ENCODE results near the gene AGL.
"Not testable (repeated sequence)": the region's sequence is repeated elsewhere in the genome, so short reads cannot be mapped to it uniquely, and the experiment has no call there.

The AGL gene

GRCh38 chr1:99849744-99850458 lies at the start of gene AGL:
TSS of gene AGL (plus strand) at chr1:99850361. CDS start at chr1:99851043, 682 bp downstream.
- DNase-seq: peak; percentile 70

GRCh38 chr1:99801584-99801983 lies 48.6 kb upstream of the AGL start:
- no peak for DNase-seq

DNA sequence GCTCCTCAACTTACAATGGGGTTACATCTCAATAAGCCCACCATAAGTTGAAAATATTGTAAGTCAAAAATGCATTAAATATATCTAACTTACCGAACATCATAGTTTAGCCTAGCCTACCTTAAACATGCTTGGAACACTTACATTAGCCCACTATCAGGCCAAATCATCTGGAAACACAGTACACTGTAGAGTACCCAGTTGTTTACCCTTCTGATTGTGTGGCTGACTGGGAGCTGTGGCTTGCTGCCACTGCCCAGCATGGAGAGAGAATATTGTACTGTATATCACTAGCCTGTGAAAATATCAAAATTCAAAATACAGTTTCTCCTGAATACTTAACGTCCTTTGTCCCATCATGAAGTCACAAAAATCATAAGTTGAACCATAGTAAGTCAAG lies 43.3 kb upstream of the AGL start:
- no peak for DNase-seq

DNA sequence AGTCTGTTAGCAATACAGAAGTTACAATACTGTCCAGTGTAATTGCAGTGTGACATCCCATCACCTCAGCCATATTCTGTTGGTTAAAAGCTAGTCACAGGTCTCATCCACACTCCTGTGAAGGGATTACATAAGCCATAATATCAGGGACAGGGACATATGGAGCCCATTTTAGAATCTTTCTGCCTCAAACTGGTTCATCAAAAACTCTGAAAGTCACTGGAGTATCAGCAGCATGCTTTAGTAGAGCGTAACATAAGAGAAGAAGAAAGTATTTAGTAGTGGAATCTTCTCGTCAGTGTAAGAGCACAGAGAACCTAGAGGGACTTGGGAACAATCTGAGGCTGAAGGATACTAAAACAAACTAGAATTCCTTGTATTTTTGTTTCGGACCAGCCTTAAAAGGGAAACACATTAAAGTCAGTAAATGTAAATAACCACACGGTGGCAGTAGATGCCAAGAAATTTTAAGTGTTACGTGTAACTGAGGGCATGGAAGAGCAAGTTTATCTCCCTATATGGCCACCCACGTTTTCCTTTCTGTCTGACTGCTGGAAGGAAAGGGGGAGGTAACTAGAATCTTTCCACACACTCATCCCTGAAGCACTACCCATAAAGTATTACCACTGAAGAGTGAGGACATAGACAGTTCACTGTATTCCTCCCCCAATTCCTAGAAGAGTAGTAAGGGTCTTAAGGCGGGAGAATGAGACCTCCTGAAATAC lies 41.6 kb upstream of the AGL start:
- DNase-seq: peak; percentile 90

DNA sequence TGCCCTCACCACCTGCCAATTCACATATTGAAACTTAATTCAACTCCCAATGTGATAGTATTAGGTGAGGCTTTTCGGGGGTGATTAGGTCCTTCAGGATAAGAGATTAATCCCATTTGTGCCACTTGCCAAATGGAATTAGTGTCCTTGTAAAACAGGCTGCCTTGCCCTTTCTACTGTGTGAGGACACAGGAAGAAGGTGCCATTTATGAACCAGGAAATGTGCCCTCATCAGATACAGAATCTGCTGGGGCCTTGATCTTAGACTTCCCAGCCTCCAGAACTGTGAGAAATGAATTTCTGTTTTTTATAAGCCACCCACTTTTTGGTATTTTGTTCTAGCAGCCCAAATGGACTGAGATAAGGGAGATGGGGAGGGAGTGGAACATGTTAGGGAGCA lies 39.1 kb upstream of the AGL start:
- DNase-seq: no peak

- DNase-seq: no peak
Measured at GRCh38 chr1:99811747-99812146, 38.4 kb upstream of the AGL start.

DNA sequence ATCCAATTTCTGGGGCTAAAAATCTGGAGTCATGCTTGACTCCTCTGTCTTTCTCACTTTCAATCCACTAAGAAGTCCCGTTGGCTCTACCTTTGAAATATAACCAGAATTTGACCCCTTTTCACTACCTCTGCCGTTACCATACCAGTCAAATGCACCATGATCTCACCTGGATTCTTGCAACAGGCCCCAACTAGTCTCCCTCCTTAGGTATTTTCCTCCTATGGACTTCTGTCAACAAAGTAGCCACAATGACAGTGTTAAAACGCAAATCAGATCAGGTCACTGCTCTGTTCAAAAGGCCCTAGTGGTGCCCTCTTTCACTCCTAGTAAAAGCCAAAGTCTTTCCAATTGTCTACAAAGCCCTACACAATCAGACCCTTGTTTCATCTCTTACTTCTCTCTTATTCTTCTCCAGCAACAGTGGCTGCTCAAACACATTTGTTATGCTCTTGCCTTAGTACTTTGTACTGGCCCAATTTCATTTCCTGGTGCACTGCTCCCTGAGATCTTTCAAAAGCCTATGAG lies 35.7 kb upstream of the AGL start:
- no peak for DNase-seq

GRCh38 chr1:99816656-99817055 lies 33.5 kb upstream of the AGL start:
- no peak for DNase-seq

DNA sequence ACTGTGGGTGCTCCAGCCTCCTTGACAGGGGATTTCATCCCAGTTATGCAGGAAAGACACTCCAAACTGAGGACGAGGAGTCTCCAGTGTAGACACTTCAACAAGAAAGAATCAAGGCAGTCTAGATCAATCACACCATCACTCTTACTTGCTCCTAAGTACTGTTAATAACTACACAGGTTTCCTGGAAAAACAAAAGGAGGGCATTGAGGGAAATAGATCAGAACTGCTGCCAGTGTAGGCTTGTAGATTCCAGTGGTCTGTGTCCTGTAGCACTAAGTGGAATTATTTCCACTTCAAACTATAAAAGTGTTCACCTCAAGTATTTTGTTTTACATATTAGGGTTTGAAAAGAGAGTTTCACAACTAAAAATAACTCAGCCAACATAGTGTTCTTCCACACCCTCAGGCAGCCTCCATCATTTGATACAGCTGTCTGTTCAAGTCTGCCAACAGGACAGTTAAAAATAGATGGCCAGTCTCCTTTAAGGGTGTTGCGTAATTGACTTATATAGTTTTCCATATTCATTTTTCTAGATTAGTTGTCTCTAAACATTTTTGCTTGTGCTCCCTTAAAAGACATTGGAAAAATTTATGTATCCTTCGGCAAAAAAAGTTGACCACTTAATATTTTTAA lies 32.0 kb upstream of the AGL start:
- no peak for DNase-seq

- DNase-seq: no peak
Measured at GRCh38 chr1:99820546-99820945, 29.6 kb upstream of the AGL start.

DNA sequence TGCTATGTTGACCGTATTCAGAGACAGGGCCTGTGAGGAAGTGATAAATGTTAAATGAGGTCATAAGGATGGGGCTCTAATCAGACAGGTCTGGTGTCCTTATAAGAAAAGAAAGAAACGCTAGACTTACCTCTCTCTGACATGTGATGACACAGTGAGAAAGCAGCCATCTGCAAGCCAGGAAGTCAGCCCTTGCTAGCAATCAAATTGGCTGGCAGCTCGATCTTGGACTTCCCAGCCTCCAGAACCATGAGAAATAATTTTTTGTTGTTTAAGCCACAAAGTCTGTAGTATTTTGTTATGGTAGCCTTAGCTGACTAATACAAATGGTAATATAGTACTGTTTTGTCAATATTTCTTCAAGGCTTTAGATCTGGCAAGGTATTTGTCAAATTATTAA lies 25.1 kb upstream of the AGL start:
- no peak for DNase-seq

- no peak for DNase-seq
Measured at GRCh38 chr1:99825702-99826101, 24.5 kb upstream of the AGL start.

- DNase-seq: no peak
Measured at GRCh38 chr1:99827970-99828369, 22.2 kb upstream of the AGL start.

DNA sequence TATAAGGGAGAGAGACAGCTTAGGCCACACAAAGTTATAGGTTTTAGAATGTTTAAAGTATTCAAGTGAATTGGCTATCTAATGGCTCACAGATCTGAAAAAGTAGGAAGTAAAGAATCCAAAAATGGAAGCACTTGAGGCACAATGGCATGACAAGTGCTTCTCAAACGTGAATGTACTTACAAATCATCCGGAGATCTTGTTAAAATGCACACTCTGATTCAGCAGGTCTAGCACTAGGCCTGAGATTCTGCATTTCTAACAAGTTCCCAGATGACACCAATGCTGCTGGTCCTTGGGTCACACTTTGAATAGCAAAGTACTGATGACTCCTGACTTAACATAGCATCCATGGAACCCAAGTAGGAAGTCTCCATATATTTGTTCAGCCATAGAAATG lies 20.9 kb upstream of the AGL start:
- DNase-seq: no peak

- not testable (repeated sequence) for DNase-seq
Measured at GRCh38 chr1:99833911-99834310, 16.2 kb upstream of the AGL start.

DNA sequence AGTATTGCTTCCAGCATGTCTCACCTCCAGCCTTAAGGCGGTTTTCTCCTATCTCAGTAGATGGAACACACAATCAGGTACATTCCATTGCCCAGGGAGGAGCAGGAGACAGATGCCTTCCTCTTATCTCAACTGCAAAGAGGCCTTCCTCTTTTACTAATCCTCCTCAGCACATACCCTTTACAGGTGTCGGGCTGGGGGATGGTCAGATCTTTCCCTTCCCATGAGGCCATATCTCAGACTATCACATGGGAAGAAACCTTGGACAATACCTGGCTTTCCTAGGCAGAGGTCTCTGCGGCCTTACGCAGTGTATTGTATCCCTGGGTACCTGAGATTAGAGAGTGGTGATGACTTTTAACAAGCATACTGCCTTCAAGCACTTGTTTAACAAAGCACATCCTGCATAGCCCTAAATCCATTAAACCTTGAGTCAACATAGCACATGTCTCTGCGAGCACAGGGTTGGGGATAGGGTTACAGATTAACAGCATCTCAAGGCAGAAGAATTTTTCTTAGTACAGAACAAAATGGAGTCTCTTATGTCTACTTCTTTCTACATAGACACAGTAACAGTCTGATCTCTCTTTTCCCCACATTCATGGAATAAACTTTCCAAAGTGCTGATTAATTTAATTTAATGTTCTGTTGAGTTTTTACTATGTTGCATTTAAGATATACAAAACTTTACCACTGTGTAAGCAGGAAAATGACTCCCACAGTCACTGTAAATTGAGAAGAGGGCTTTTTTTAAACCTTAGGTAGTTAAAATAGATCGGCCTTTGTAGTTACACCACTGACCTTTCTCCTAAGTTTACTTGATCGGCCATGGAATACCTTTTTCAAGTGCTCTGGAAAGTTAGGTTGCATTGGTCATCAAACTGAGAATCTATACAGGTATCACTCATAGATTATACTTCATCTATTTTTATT lies 13.7 kb upstream of the AGL start:
- DNase-seq: not testable (repeated sequence)

DNA sequence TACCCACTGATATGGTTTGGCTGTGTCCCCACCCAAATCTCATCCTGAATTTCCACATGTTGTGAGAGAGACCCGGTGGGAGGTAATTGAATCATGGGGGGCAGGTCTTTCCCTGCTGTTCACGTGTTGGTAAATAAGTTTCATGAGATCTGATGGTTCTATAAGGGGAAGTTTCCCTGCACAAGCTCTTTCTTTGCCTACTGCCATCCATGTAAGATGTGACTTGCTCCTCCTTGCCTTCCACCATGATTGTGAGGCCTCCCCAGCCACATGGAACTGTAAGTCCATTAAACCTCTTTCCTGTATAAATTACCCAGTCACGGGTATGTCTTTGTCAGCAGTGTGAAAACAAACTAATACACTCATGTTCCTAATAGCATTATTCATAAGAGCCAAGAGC lies 9.8 kb upstream of the AGL start:
- DNase-seq: not testable (repeated sequence)

GRCh38 chr1:99843760-99844159 lies 6.4 kb upstream of the AGL start:
- DNase-seq: no peak

- not testable (repeated sequence) for DNase-seq
Measured at GRCh38 chr1:99845201-99845600, 5.0 kb upstream of the AGL start.

- DNase-seq: no peak
Measured at GRCh38 chr1:99849413-99849743, 783 bp upstream of the AGL start.

- peak; percentile 50 for DNase-seq
Measured at GRCh38 chr1:99850459-99851291, 514 bp downstream of the AGL start.

All from kidney glomerular epithelial cell (primary cell).